ENCODE results near the gene UTY.

UTY gene

DNA sequence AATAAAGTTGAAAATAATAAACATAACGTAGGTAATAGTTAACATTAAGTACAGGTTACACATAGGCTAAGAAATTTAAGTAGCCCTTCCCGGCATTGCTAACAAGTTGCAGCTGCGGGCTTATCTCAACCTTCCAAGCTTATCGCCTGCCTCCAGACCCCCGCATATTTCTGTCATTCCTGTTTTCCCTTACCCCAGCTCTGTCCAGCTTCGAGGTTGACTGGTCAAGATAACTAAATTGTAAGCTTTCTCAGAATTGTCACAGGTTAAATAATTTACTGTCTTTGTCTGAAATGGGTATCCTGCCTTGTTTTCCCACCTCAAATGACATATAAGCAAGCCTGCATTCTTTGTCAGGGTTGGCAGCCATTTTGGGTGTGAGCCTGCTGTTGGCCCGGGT, 36.7 kb downstream of the UTY start:
- H3K9ac ChIP-seq (ENCODE audit: low read length) = no peak overlapping the region
- peaks cover 5% of the 10 kb centered on the region for H3K4me1 ChIP-seq (ENCODE audit: control insufficient read depth, insufficient read depth, low read length)

DNA sequence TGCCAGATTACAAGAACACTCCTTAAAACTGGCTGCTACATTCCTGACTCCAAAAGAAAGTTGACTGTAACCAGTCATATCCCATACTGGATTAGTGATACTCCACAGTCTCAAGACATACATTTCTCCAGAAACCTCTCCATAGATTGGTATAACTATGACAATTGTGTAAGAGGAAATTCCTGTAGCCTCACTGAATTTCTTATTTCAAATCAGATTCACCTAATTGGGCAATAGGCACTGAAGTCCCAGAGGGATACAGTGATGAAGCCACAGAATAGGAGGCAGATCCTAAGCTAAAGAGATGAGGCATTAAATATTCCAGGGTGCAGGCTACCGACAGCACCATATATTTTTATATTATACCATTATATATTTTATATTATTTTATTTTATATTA, 39.0 kb downstream of the UTY start:
- Histone ChIP-seq H3K36me3 (ENCODE audit: control insufficient read depth, insufficient read depth, low read length) (no peaks in the 10 kb centered on the region), H3K9me3 (ENCODE audit: control insufficient read depth, low read length) (no peaks in the 10 kb centered on the region), H3K9ac (ENCODE audit: low read length) (no peak overlapping the region), H3K4me3 (ENCODE audit: low read length) (no peak overlapping the region), H3K27me3 (ENCODE audit: control insufficient read depth, insufficient read depth, low read length) (no peaks in the 10 kb centered on the region), H3K4me1 (ENCODE audit: control insufficient read depth, insufficient read depth, low read length) (peaks cover 7% of the 10 kb centered on the region)

More for the DNA sequence above, 36.7 kb downstream of the UTY start:
- H3K9me3 ChIP-seq (ENCODE audit: control insufficient read depth, low read length) = no peaks in the 10 kb centered on the region
- no peaks in the 10 kb centered on the region for H3K27me3 ChIP-seq (ENCODE audit: control insufficient read depth, insufficient read depth, low read length)
- no peak overlapping the region for H3K4me3 ChIP-seq (ENCODE audit: low read length)
- no peaks in the 10 kb centered on the region for H3K36me3 ChIP-seq (ENCODE audit: control insufficient read depth, insufficient read depth, low read length)

GRCh38 chrY:13435968-13436937, 43.6 kb downstream of the UTY start:
- Histone ChIP-seq H3K9ac (ENCODE audit: low read length) (peak overlapping the region; percentile 43), H3K27me3 (ENCODE audit: control insufficient read depth, insufficient read depth, low read length) (no peaks in the 10 kb centered on the region), H3K4me3 (ENCODE audit: low read length) (peak overlapping the region; percentile 60), H3K9me3 (ENCODE audit: control insufficient read depth, low read length) (no peaks in the 10 kb centered on the region), H3K4me1 (ENCODE audit: control insufficient read depth, insufficient read depth, low read length) (peaks cover 8% of the 10 kb centered on the region), H3K36me3 (ENCODE audit: control insufficient read depth, insufficient read depth, low read length) (no peaks in the 10 kb centered on the region)

GRCh38 chrY:13435206-13435967, 44.4 kb downstream of the UTY start:
- no peaks in the 10 kb centered on the region for H3K36me3 ChIP-seq (ENCODE audit: control insufficient read depth, insufficient read depth, low read length)
- peaks cover 8% of the 10 kb centered on the region for H3K4me1 ChIP-seq (ENCODE audit: control insufficient read depth, insufficient read depth, low read length)
- H3K27me3 ChIP-seq (ENCODE audit: control insufficient read depth, insufficient read depth, low read length) = no peaks in the 10 kb centered on the region
- H3K9me3 ChIP-seq (ENCODE audit: control insufficient read depth, low read length) = no peaks in the 10 kb centered on the region
- H3K9ac ChIP-seq (ENCODE audit: low read length) = peak overlapping the region; percentile 43
- no peak overlapping the region for H3K4me3 ChIP-seq (ENCODE audit: low read length)

DNA sequence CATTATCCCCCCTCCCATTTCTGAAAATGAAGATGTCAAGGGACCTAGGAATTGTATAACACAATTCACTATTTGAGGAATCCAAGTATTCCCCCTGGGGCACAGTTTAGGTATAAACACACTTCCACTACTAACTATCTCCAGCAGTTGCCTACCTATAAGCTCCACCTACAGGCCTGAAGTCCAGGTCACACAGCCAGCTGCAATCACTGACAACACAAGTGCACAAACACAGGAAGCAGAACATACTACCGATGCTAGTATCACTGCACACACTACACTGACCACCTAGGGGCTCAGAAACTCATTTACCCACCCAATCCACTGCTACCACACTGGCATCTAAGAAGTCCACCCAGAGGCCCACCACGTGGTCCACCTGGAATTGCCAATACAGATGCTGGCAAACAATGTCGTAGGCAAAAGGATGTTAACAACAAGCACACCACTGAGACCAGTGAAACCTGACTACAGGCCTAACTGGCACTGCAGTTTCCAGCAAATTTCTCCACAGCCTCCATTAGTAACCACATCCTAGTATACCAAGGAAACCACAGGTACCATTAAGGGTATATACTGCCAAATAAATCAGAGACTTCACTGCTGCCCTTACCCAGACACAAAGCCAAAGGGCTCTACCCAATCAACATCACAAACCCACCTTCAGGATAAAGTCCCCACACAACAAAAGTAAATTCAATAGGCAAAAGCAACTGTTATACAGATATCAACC, 47.4 kb downstream of the UTY start:
- H3K4me3 ChIP-seq (ENCODE audit: low read length) = no peak overlapping the region
- no peak overlapping the region for H3K9ac ChIP-seq (ENCODE audit: low read length)
- no peaks in the 10 kb centered on the region for H3K9me3 ChIP-seq (ENCODE audit: control insufficient read depth, low read length)
- H3K36me3 ChIP-seq (ENCODE audit: control insufficient read depth, insufficient read depth, low read length) = no peaks in the 10 kb centered on the region
- peaks cover 6% of the 10 kb centered on the region for H3K4me1 ChIP-seq (ENCODE audit: control insufficient read depth, insufficient read depth, low read length)
- H3K27me3 ChIP-seq (ENCODE audit: control insufficient read depth, insufficient read depth, low read length) = no peaks in the 10 kb centered on the region

- H3K36me3 ChIP-seq (ENCODE audit: control insufficient read depth, insufficient read depth, low read length) = no peaks in the 10 kb centered on the region
- no peak overlapping the region for H3K4me3 ChIP-seq (ENCODE audit: low read length)
- H3K27me3 ChIP-seq (ENCODE audit: control insufficient read depth, insufficient read depth, low read length) = no peaks in the 10 kb centered on the region
- no peaks in the 10 kb centered on the region for H3K9me3 ChIP-seq (ENCODE audit: control insufficient read depth, low read length)
- no peak overlapping the region for H3K9ac ChIP-seq (ENCODE audit: low read length)
- peaks cover 6% of the 10 kb centered on the region for H3K4me1 ChIP-seq (ENCODE audit: control insufficient read depth, insufficient read depth, low read length)
Measured at GRCh38 chrY:13429551-13429950, 50.3 kb downstream of the UTY start.

- Histone ChIP-seq H3K9me3 (ENCODE audit: control insufficient read depth, low read length) (no peaks in the 10 kb centered on the region), H3K9ac (ENCODE audit: low read length) (no peak overlapping the region), H3K36me3 (ENCODE audit: control insufficient read depth, insufficient read depth, low read length) (no peaks in the 10 kb centered on the region), H3K4me1 (ENCODE audit: control insufficient read depth, insufficient read depth, low read length) (peaks cover 4% of the 10 kb centered on the region), H3K4me3 (ENCODE audit: low read length) (no peak overlapping the region), H3K27me3 (ENCODE audit: control insufficient read depth, insufficient read depth, low read length) (no peaks in the 10 kb centered on the region)
Measured at GRCh38 chrY:13423281-13423732, 56.5 kb downstream of the UTY start.

DNA sequence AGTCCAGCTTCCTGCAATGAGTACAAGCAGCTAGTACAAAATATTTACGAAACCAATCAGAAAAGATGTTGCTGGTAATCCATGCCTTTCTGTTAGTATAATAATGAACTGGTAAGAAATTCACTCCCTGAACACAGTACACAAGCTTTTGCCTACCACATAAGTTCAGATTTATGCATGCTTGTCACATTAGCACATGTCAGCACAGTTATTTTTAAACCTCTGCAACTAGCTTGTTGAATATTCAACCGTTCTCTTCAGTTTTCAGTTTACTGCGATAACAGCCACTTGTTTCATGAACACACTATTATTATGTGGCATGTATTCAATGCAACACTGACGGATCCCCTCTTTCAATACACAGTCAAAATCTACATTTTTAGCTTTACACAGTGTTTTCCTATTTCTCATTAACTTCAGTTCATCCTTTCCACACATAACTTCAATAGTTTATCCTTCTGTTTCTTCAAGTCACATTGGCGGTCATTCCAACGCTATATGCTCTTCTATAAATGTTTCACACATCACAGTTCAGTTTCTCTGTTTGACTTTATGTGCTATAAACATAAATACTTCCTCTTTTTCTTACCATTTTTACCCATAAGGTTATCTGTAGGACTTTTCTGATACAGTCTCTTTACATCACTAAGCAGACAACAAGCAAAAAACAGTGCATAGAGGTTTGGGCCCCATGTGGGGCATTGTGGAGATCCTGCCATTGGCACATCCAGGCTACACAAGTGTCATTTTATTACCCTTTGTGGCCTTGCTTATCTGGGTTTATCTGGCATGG, 62.8 kb downstream of the UTY start:
- Histone ChIP-seq H3K4me3 (ENCODE audit: low read length) (no peak overlapping the region), H3K36me3 (ENCODE audit: control insufficient read depth, insufficient read depth, low read length) (no peaks in the 10 kb centered on the region), H3K9ac (ENCODE audit: low read length) (no peak overlapping the region), H3K27me3 (ENCODE audit: control insufficient read depth, insufficient read depth, low read length) (no peaks in the 10 kb centered on the region), H3K9me3 (ENCODE audit: control insufficient read depth, low read length) (no peaks in the 10 kb centered on the region), H3K4me1 (ENCODE audit: control insufficient read depth, insufficient read depth, low read length) (no peaks in the 10 kb centered on the region)

DNA sequence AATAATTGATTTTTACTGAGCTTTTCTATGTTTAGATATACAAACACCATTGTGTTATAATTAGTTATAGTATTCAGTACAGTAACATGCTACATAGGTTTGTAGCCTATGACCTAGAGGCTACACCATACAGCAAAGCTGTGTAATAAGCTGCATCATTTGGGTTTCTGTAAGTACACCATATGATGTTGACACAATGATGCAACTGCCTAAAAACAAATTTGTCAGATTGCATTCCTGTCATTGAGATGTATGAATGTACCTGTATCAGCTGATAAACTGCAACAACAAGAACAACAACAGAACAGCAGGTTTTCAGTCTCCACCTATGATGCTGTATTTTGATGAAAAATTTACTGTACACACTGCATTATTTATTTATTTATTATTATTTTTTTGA, 64.3 kb downstream of the UTY start:
- no peak overlapping the region for H3K4me3 ChIP-seq (ENCODE audit: low read length)
- H3K9me3 ChIP-seq (ENCODE audit: control insufficient read depth, low read length) = no peaks in the 10 kb centered on the region
- H3K36me3 ChIP-seq (ENCODE audit: control insufficient read depth, insufficient read depth, low read length) = no peaks in the 10 kb centered on the region
- no peak overlapping the region for H3K9ac ChIP-seq (ENCODE audit: low read length)
- no peaks in the 10 kb centered on the region for H3K4me1 ChIP-seq (ENCODE audit: control insufficient read depth, insufficient read depth, low read length)
- H3K27me3 ChIP-seq (ENCODE audit: control insufficient read depth, insufficient read depth, low read length) = no peaks in the 10 kb centered on the region

- Histone ChIP-seq H3K4me3 (ENCODE audit: low read length) (no peak overlapping the region), H3K27me3 (ENCODE audit: control insufficient read depth, insufficient read depth, low read length) (no peaks in the 10 kb centered on the region), H3K36me3 (ENCODE audit: control insufficient read depth, insufficient read depth, low read length) (no peaks in the 10 kb centered on the region), H3K4me1 (ENCODE audit: control insufficient read depth, insufficient read depth, low read length) (no peaks in the 10 kb centered on the region), H3K9me3 (ENCODE audit: control insufficient read depth, low read length) (no peaks in the 10 kb centered on the region), H3K9ac (ENCODE audit: low read length) (no peak overlapping the region)
Measured at GRCh38 chrY:13398876-13399275, 81.0 kb downstream of the UTY start.

- Histone ChIP-seq H3K4me3 (ENCODE audit: low read length) (no peak overlapping the region), H3K9me3 (ENCODE audit: control insufficient read depth, low read length) (no peaks in the 10 kb centered on the region), H3K4me1 (ENCODE audit: control insufficient read depth, insufficient read depth, low read length) (no peaks in the 10 kb centered on the region), H3K36me3 (ENCODE audit: control insufficient read depth, insufficient read depth, low read length) (no peaks in the 10 kb centered on the region), H3K9ac (ENCODE audit: low read length) (no peak overlapping the region), H3K27me3 (ENCODE audit: control insufficient read depth, insufficient read depth, low read length) (no peaks in the 10 kb centered on the region)
Measured at GRCh38 chrY:13381110-13381683, 98.6 kb downstream of the UTY start.
